GM21619 (cell line): ENCODE measurements around the gene FTCDNL1.

Experiments used
- ATAC-seq: cut with Tn5 transposase; IDR thresholded peaks from one replicate; pipeline ENCODE4 v1.9.1; 2021; ENCODE audit not compliant: unreplicated experiment

The FTCDNL1 gene

GRCh38 chr2:199792381-199792780, 58.6 kb downstream of the FTCDNL1 start:
- ATAC-seq, result no peak

DNA sequence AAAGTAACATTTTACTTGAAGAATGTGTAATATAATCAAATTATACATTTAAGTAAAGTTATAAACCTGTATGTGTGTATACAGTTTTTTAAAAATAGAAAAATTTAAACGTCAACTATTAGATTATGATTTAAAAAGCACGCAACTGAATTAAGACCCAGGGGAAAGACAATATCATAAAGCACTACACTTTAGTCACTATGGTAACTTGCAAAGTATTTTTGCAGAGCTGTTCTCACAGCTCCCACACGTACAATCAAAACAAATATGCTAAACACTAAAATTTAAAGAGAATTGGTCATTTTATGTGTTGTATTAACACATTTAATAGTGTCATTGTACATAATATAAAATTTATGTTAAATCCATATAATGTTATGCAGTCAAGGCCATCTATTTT, 59.7 kb downstream of the FTCDNL1 start:
- no peak for ATAC-seq

DNA sequence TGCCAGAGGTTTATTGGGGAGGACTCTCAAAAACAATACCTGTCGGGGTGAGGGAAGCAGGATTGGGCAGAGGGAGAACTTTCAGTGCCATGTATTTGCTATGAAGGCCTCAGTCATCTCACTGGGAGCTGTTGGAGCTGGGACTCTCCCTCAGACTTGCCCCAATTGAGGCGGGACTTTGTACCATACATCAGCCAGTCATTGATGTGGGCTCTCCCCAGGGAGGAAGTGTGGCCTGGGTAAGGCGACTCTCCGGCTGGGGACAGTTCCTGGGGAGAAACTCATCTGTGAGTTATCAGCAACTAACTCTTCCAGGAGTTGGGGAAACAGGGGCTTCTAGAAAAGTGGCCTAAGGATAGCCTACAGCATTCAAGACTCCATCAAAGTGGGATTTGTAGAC, 66.5 kb downstream of the FTCDNL1 start:
- peak; percentile 61 for ATAC-seq

DNA sequence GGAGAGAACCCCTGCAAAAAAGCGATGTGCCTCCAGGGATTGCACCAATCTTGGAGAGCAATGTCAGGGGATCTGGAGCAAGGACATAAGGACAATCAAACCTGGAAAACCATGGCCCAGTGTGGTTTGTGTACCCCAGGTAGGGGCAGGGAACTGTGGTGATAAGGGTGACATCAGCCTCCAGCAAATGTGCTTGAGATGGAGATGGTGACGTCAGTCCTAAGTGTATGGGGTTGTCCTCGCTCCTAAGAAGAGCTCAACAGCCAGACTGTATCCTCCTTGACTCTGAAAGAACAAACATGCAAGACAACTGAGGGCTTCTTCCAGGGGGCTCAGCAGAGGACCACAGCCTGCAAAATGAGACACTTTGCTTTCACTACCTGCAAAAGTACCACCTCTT, 71.4 kb downstream of the FTCDNL1 start:
- no peak for ATAC-seq

GRCh38 chr2:199778655-199779054, 72.3 kb downstream of the FTCDNL1 start:
- ATAC-seq, result no peak

DNA sequence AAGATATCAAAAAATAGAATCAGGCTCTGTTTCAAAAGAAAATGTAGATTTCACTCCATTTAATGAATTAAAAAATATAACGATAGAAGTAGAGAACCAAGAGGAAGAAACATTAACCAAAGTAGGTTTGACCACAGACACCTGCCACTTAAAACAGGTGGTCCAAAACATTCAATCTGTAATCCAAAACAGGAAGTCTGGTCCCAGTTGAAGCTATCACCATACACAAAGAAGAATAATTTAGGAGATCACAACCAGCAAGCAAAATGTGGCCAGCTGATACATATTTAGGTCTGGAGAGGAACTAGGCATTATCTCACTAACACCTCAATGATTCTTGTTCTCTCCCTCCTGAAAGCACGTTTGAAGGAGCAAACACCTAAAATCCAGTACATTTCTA, 73.1 kb downstream of the FTCDNL1 start:
- no peak for ATAC-seq

DNA sequence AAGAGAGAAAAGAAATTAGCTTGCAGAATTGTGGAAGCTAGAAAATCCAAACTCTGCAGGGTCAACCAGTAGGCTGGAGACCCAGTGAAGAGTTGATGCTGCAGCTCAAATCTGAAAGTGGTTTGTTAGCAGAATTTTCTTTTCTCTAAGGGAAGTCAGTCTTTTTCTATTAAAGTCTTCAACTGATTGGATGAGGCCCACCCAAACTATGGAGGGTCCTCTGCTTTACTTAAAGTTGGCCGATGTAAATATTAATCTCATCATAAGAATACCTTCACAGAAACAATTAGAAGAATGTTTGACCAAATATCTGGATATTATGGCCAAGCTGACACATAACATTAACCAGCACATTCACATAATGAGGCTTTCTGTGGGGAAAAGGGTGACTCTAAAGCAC, 73.7 kb downstream of the FTCDNL1 start:
- no peak for ATAC-seq

DNA sequence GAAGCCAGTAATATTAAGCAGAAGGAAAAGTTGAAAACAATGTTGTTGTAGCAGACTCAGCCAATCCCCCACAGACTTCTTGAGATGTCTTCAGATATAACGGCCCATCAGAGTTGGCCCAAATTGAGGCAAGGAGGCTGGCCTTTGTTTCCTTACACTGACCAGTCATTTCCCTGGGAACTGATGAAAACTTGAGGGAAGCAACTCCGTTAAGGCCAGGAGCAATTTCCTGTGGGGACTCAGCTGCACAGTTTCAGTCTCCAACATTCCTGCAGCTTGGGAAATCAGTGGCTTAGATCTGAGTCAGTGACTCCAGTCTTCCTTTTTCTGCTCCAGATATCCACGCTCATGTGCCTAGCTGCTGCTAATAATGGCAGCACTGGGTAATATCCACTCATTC, 75.7 kb downstream of the FTCDNL1 start:
- no peak for ATAC-seq

DNA sequence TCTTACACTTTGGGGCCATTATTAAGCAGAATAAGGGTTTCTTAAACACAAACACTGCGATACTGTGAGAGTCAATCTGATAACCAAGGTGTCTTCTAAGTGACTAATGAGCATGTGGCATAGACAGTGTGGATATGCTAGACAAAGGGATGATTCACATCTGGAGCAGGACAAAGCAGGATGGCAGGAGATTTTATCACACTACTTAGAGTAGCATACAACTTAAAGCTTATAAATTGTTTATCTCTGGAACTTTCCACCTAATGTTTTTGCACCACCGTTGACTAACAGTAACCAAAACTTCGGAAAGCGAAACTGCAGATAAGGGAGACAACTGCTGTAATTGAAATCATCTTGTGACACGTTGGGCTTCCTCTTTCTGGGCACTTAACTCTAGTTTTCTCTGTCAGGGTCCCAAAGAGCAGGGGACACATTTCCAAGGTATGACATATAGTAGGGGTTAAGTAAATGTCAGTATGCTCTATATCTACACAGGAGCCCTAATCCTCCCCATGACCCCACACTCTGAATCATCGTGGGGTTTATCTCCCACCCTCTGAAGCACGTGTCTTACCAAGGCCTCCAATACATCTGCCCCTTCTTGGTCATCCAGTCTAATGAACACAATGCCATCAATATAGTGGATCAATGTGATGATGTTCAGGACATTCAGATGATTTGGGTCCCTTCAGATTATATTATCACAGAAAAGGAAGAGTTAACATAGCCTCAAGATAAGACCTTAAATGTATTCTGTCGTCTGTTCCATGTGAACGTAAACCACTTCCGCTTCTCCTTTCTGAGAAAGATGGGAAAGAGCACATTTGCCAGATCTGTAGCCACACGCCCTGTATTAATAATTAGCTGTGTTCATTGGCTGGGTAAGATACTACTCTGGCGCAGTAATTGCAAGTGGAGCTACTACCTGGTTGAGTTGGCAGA, 78.7 kb downstream of the FTCDNL1 start:
- no peak for ATAC-seq

- no peak for ATAC-seq
Observed at GRCh38 chr2:199770716-199771115, 80.3 kb downstream of the FTCDNL1 start.

DNA sequence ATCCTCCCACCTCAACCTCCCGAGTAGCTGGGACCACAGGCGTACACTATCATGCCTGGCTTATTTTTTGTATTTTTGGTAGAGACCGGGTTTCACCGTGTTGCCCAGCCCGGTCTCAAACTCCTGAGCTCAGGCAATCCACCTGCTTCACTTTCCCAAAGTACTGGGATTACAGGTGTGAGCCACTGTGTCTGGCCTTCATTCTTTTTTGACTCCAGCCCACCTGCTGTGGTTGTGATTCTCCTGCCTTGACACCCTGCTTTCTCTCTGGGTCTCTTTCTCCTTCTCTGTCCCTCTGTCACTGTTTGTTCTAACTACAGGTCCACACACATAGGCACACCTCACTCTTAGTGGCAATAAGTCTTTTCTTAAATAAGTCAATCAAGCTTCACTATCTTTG, 85.3 kb downstream of the FTCDNL1 start:
- ATAC-seq, result no peak

DNA sequence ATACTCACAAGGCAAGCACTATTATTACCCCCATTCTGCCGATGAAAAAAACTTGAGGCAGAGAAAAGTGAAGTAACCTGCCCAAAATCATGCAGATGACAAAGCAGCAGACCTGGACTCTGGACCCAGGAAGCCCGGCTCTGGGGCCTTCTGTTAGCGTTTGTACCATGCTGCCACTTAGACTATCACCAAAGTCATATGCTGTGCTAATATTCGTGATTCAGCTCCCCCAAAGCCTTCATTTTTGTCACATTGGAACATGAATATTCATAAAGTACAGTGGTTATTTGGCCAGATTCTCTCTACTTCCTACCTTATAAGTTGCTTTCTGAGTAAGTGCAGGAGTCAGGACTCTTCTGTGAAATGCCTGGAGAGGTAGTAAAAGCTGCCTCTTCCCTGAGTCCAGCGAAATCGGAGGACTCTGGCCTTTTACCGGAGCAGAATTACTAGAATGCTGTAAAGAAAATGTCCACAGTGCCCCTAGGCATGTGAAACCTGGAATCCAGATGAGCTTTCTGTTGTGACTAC, 86.7 kb downstream of the FTCDNL1 start:
- no peak for ATAC-seq

- no peak for ATAC-seq
Observed at GRCh38 chr2:199762963-199763362, 88.0 kb downstream of the FTCDNL1 start.

DNA sequence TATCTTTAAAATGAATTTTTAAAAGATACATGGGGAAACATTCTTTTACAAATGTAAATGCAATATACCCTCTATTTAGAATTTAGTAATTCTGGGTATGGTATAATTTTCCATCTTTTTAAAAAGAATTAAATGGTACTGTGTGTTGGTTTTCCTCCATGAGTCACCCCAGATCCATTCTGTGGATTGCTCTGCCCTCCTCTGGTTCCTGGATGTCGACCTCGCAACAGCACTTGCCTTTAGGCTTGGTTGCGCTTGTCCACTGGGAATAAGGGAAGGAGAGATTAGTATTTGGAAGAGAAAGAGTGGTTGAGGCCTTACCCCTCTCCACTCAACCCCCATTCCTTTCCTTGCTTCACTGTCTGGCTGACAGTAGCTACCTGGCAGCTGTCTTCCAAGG, 90.4 kb downstream of the FTCDNL1 start:
- ATAC-seq, result no peak

- ATAC-seq, result no peak
Observed at GRCh38 chr2:199757233-199757870, 93.6 kb downstream of the FTCDNL1 start.

GRCh38 chr2:199756743-199757142, 94.2 kb downstream of the FTCDNL1 start:
- ATAC-seq, result no peak

- no peak for ATAC-seq
Observed at GRCh38 chr2:199756211-199756610, 94.8 kb downstream of the FTCDNL1 start.

GRCh38 chr2:199754766-199755165, 96.2 kb downstream of the FTCDNL1 start:
- ATAC-seq, result no peak

- ATAC-seq, result no peak
Observed at GRCh38 chr2:199751492-199752120, 99.4 kb downstream of the FTCDNL1 start.

- ATAC-seq, result no peak
Observed at GRCh38 chr2:199749571-199749970, 101.4 kb downstream of the FTCDNL1 start.

DNA sequence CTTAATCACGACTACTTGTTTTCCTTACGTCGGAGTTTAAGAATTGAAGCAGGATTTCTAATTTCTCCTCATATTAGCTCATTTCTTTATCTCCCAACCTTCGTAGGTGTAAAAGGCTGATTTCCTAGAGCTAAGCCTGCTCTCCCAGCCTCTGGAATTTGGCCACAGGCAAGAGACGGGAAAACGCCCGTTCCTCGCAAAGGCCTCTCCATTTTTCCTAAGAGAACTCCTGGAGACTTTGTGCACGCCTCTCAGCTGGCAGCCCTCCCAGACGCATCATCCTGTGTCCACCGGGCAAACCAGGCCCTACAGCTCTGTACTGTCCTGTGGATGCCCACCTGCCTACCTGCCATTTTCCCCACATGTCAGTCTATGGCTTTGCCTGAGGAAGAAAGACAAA, 106.3 kb downstream of the FTCDNL1 start:
- no peak for ATAC-seq

GRCh38 chr2:199744260-199744659, 106.7 kb downstream of the FTCDNL1 start:
- ATAC-seq, result no peak
